Measurements from ENCODE around the gene RAPGEF5. TPM values are rescaled to one million over a fixed set of nuclear protein-coding genes. Genes with fewer than 3 reads are reported as not detected.

RAPGEF5 gene
- total and polyA plus RNA-seq, 4 experiments from 2014 or later: not detected

- H3K36me3 Mint-ChIP-seq: no peaks in the 10 kb centered on the region
- ChIA-PET POLR2A (ENCODE audit: partially characterized antibody) (no interaction called here), CTCF (ENCODE audit: partially characterized antibody) (interaction anchor here (0.6 kb wide), 1 partner anchor 371 kb away, joined by 5 read pairs; no protein-coding TSS in a partner anchor)
- Histone ChIP-seq H3K27me3 (ENCODE audit: insufficient read depth, low read length) (no peaks in the 10 kb centered on the region), H3K27ac (ENCODE audit: low read depth, low read length) (no peak overlapping the region), H3K4me1 (ENCODE audit: insufficient read depth, low read length) (no peaks in the 10 kb centered on the region), H3K9me3 (ENCODE audit: control insufficient read depth in 1 of 2, low read length in 2 of 2) (no peaks in the 10 kb centered on the region), H3K4me3 (ENCODE audit: low read length in 2 of 2) (no peak overlapping the region), H3K36me3 (ENCODE audit: insufficient read depth, low read length) (no peaks in the 10 kb centered on the region)
- H3K4me1 Mint-ChIP-seq: no peaks in the 10 kb centered on the region
- no peak for DNase-seq
- no peaks in the 10 kb centered on the region for H3K9me3 Mint-ChIP-seq
- peaks cover 6 to 7% of the 10 kb centered on the region in 2 donors for H3K27me3 Mint-ChIP-seq
- intact Hi-C loops (cut with micrococcal nuclease): no loop called here
- no peak overlapping the region for H3K27ac Mint-ChIP-seq
- H3K4me3 Mint-ChIP-seq: no peak overlapping the region
Observed at GRCh38 chr7:22325671-22326070, 31.3 kb downstream of the RAPGEF5 start.

- POLR2A ChIA-PET (ENCODE audit: partially characterized antibody): no interaction called here
- intact Hi-C loops (cut with micrococcal nuclease): no loop called here
Observed at GRCh38 chr7:22323714-22324113, 33.2 kb downstream of the RAPGEF5 start.

GRCh38 chr7:22320416-22320815 is 36.5 kb downstream of the RAPGEF5 start:
- ChIA-PET CTCF (ENCODE audit: partially characterized antibody) (no interaction called here), POLR2A (ENCODE audit: partially characterized antibody) (no interaction called here)
- no peak overlapping the region for H3K4me3 Mint-ChIP-seq
- Histone ChIP-seq H3K4me1 (ENCODE audit: insufficient read depth, low read length) (no peaks in the 10 kb centered on the region), H3K27ac (ENCODE audit: low read depth, low read length) (no peak overlapping the region), H3K36me3 (ENCODE audit: insufficient read depth, low read length) (no peaks in the 10 kb centered on the region), H3K4me3 (ENCODE audit: low read length in 2 of 2) (no peak overlapping the region), H3K27me3 (ENCODE audit: insufficient read depth, low read length) (no peaks in the 10 kb centered on the region), H3K9me3 (ENCODE audit: control insufficient read depth in 1 of 2, low read length in 2 of 2) (no peaks in the 10 kb centered on the region)
- no peaks in the 10 kb centered on the region for H3K9me3 Mint-ChIP-seq
- no peak overlapping the region for H3K27ac Mint-ChIP-seq
- H3K27me3 Mint-ChIP-seq: peaks cover 4 to 5% of the 10 kb centered on the region in 2 donors
- H3K4me1 Mint-ChIP-seq: no peaks in the 10 kb centered on the region
- intact Hi-C loops (cut with micrococcal nuclease): no loop called here
- no peaks in the 10 kb centered on the region for H3K36me3 Mint-ChIP-seq
- DNase-seq: no peak

More at GRCh38 chr7:22323714-22324113, 33.2 kb downstream of the RAPGEF5 start:
- DNase-seq: no peak
- H3K27me3 ChIP-seq (ENCODE audit: insufficient read depth, low read length): no peaks in the 10 kb centered on the region
- Mint-ChIP-seq H3K4me3 (no peak overlapping the region), H3K9me3 (no peaks in the 10 kb centered on the region), H3K4me1 (no peaks in the 10 kb centered on the region), H3K36me3 (no peaks in the 10 kb centered on the region), H3K27me3 (peaks cover 5 to 6% of the 10 kb centered on the region in 2 donors), H3K27ac (no peak overlapping the region)
- H3K4me3 ChIP-seq (ENCODE audit: low read length in 2 of 2): no peak overlapping the region
- CTCF ChIA-PET (ENCODE audit: partially characterized antibody): no interaction called here
- H3K9me3 ChIP-seq (ENCODE audit: control insufficient read depth in 1 of 2, low read length in 2 of 2): no peaks in the 10 kb centered on the region
- no peaks in the 10 kb centered on the region for H3K36me3 ChIP-seq (ENCODE audit: insufficient read depth, low read length)
- H3K27ac ChIP-seq (ENCODE audit: low read depth, low read length): no peak overlapping the region
- H3K4me1 ChIP-seq (ENCODE audit: insufficient read depth, low read length): no peaks in the 10 kb centered on the region

- peaks cover 2% of the 10 kb centered on the region in 2 donors for H3K27me3 Mint-ChIP-seq
- no peaks in the 10 kb centered on the region for H3K36me3 ChIP-seq (ENCODE audit: insufficient read depth, low read length)
- no peaks in the 10 kb centered on the region for H3K36me3 Mint-ChIP-seq
- no peaks in the 10 kb centered on the region for H3K9me3 Mint-ChIP-seq
- no peak overlapping the region for H3K27ac Mint-ChIP-seq
- H3K9me3 ChIP-seq (ENCODE audit: control insufficient read depth in 1 of 2, low read length in 2 of 2): no peaks in the 10 kb centered on the region
- DNase-seq: no peak
- ChIA-PET POLR2A (ENCODE audit: partially characterized antibody) (no interaction called here), CTCF (ENCODE audit: partially characterized antibody) (no interaction called here)
- H3K4me3 ChIP-seq (ENCODE audit: low read length in 2 of 2): no peak overlapping the region
- H3K4me3 Mint-ChIP-seq: no peak overlapping the region
- H3K27me3 ChIP-seq (ENCODE audit: insufficient read depth, low read length): no peaks in the 10 kb centered on the region
- intact Hi-C loops (cut with micrococcal nuclease): no loop called here
- no peaks in the 10 kb centered on the region for H3K4me1 ChIP-seq (ENCODE audit: insufficient read depth, low read length)
- no peaks in the 10 kb centered on the region for H3K4me1 Mint-ChIP-seq
- H3K27ac ChIP-seq (ENCODE audit: low read depth, low read length): no peak overlapping the region
Observed at GRCh38 chr7:22319424-22320403, 37.2 kb downstream of the RAPGEF5 start.

GRCh38 chr7:22318376-22318775 is 38.6 kb downstream of the RAPGEF5 start:
- intact Hi-C loops (cut with micrococcal nuclease): no loop called here
- no peaks in the 10 kb centered on the region for H3K4me1 Mint-ChIP-seq
- DNase-seq: no peak
- no peaks in the 10 kb centered on the region for H3K36me3 Mint-ChIP-seq
- H3K4me3 ChIP-seq (ENCODE audit: low read length in 2 of 2): no peak overlapping the region
- H3K27ac Mint-ChIP-seq: peak overlapping the region in 1 of 7 donors; percentile 1
- H3K9me3 Mint-ChIP-seq: no peaks in the 10 kb centered on the region
- no peak overlapping the region for H3K4me3 Mint-ChIP-seq
- peaks cover 1% of the 10 kb centered on the region in 2 donors for H3K27me3 Mint-ChIP-seq
- H3K4me1 ChIP-seq (ENCODE audit: insufficient read depth, low read length): no peaks in the 10 kb centered on the region
- no peak overlapping the region for H3K27ac ChIP-seq (ENCODE audit: low read depth, low read length)
- ChIA-PET CTCF (ENCODE audit: partially characterized antibody) (no interaction called here), POLR2A (ENCODE audit: partially characterized antibody) (no interaction called here)
- no peaks in the 10 kb centered on the region for H3K9me3 ChIP-seq (ENCODE audit: control insufficient read depth in 1 of 2, low read length in 2 of 2)
- H3K36me3 ChIP-seq (ENCODE audit: insufficient read depth, low read length): no peaks in the 10 kb centered on the region
- H3K27me3 ChIP-seq (ENCODE audit: insufficient read depth, low read length): no peaks in the 10 kb centered on the region

- Histone ChIP-seq H3K27me3 (ENCODE audit: insufficient read depth, low read length) (no peaks in the 10 kb centered on the region), H3K36me3 (ENCODE audit: insufficient read depth, low read length) (no peaks in the 10 kb centered on the region), H3K4me1 (ENCODE audit: insufficient read depth, low read length) (no peaks in the 10 kb centered on the region), H3K4me3 (ENCODE audit: low read length in 2 of 2) (no peak overlapping the region), H3K27ac (ENCODE audit: low read depth, low read length) (no peak overlapping the region), H3K9me3 (ENCODE audit: control insufficient read depth in 1 of 2, low read length in 2 of 2) (no peaks in the 10 kb centered on the region)
- ChIA-PET CTCF (ENCODE audit: partially characterized antibody) (interaction anchor here (1.3 kb wide), 1 partner anchor 9 kb away, joined by 3 read pairs; no protein-coding TSS in a partner anchor), POLR2A (ENCODE audit: partially characterized antibody) (no interaction called here)
- Mint-ChIP-seq H3K4me3 (no peak overlapping the region), H3K4me1 (no peaks in the 10 kb centered on the region), H3K36me3 (no peaks in the 10 kb centered on the region), H3K27ac (no peak overlapping the region), H3K9me3 (no peaks in the 10 kb centered on the region), H3K27me3 (peaks cover 1 to 2% of the 10 kb centered on the region in 2 donors)
- DNase-seq: no peak
- intact Hi-C loops (cut with micrococcal nuclease): no loop called here
Observed at GRCh38 chr7:22317632-22318031, 39.3 kb downstream of the RAPGEF5 start.

GRCh38 chr7:22316914-22317313 is 40.0 kb downstream of the RAPGEF5 start:
- Histone ChIP-seq H3K4me3 (ENCODE audit: low read length in 2 of 2) (no peak overlapping the region), H3K4me1 (ENCODE audit: insufficient read depth, low read length) (no peaks in the 10 kb centered on the region), H3K27me3 (ENCODE audit: insufficient read depth, low read length) (no peaks in the 10 kb centered on the region), H3K36me3 (ENCODE audit: insufficient read depth, low read length) (no peaks in the 10 kb centered on the region), H3K9me3 (ENCODE audit: control insufficient read depth in 1 of 2, low read length in 2 of 2) (no peaks in the 10 kb centered on the region), H3K27ac (ENCODE audit: low read depth, low read length) (no peak overlapping the region)
- H3K9me3 Mint-ChIP-seq: no peaks in the 10 kb centered on the region
- no peaks in the 10 kb centered on the region for H3K36me3 Mint-ChIP-seq
- no peak overlapping the region for H3K27ac Mint-ChIP-seq
- no peak overlapping the region for H3K4me3 Mint-ChIP-seq
- no peak for DNase-seq
- intact Hi-C loops (cut with micrococcal nuclease): no loop called here
- POLR2A ChIA-PET (ENCODE audit: partially characterized antibody): no interaction called here
- peaks cover 1 to 3% of the 10 kb centered on the region in 2 donors for H3K27me3 Mint-ChIP-seq
- CTCF ChIA-PET (ENCODE audit: partially characterized antibody): interaction anchor here (1.3 kb wide), 1 partner anchor 9 kb away, joined by 3 read pairs; no protein-coding TSS in a partner anchor
- no peaks in the 10 kb centered on the region for H3K4me1 Mint-ChIP-seq
